ENCODE data around the gene GTPBP3. TPM values are rescaled to one million over a fixed set of nuclear protein-coding genes. Genes with fewer than 3 reads are reported as not detected.

GTPBP3 gene
- total RNA-seq, 4 donors from 2014 or later: 18.7 to 29.0 (median 25.2) TPM

DNA sequence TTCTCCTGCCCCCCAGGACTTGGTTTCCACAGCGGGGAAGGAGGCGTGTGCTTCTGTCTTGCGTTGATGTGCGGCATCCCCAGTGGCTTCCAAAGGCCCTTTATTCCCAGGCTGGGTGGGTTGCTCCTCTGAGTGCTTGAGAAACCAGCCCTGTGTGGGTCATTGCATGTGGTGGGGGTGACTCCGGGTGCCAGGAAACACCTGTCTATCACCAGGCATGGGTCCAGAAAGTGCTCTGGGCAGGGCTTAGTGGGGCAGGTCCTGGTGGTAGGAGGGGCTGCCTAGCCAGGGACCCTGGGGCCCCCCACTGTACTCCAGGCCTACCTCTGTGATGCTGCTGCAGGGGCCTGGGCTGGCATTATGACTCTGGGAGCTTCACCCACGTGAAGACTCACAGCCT lies 18.4 kb upstream of the GTPBP3 start:
- DNase-seq (ENCODE audit: low spot score in 2 of 2): no peak
- H3K4me1 ChIP-seq: peaks cover 7% of the 10 kb centered on the region

DNA sequence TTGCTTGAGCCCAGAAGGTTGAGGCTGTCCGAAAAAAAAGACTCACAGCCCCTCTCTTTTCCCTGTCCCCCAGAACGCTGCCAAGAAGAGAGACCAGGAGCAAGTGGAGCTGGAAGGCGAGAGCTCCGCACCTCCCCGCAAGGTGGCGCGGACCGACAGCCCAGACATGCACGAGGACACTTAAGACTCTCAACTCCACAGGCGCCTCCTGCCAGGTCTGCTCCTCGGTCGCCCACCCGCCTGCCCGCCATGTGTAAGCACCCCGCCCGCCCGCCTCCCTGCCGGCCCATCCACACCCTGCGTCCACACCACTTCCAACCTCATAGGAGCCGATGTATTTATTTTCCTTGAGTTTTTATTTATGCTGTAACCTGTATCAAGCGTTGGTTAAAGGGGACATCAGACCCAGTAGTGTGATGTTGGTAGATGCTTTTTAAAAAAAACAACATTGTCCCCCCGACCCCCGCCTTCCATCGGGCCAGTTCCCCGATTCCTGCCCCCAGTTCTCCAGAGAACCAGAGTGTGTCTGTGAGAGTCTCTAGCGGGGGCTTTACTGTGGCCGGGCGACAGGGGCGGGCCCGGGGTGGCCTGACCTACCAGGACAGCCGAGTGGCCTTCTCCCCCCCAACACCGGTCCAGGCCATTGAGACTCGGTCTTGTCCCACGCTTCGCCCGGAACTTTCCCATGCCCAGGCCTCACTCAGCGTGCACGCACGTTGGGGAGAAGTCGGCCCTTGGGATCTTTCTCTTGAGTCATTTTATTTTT lies 17.7 kb upstream of the GTPBP3 start:
- TF ChIP-seq POLR2AphosphoS5 (IDR thresholded peaks at IDR 0.05): no peak
- TF ChIP-seq POLR2A (IDR thresholded peaks at IDR 0.05): no peak
- TF ChIP-seq EP300 (IDR thresholded peaks at IDR 0.05): no peak
- TF ChIP-seq, protein P1, sequence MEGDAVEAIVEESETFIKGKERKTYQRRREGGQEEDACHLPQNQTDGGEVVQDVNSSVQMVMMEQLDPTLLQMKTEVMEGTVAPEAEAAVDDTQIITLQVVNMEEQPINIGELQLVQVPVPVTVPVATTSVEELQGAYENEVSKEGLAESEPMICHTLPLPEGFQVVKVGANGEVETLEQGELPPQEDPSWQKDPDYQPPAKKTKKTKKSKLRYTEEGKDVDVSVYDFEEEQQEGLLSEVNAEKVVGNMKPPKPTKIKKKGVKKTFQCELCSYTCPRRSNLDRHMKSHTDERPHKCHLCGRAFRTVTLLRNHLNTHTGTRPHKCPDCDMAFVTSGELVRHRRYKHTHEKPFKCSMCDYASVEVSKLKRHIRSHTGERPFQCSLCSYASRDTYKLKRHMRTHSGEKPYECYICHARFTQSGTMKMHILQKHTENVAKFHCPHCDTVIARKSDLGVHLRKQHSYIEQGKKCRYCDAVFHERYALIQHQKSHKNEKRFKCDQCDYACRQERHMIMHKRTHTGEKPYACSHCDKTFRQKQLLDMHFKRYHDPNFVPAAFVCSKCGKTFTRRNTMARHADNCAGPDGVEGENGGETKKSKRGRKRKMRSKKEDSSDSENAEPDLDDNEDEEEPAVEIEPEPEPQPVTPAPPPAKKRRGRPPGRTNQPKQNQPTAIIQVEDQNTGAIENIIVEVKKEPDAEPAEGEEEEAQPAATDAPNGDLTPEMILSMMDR (IDR thresholded peaks at IDR 0.05): no peak
- Histone ChIP-seq H3K4me1 (peaks cover 12% of the 10 kb centered on the region), H3K27ac (no peak overlapping the region), H3K9me3 (no peaks in the 10 kb centered on the region), H3K4me3 (no peak overlapping the region), H3K27me3 (no peaks in the 10 kb centered on the region), H3K36me3 (peaks cover 51% of the 10 kb centered on the region)
- WGBS: 93% methylated on average over 34 of the region's 40 CpGs
- no peak for DNase-seq (ENCODE audit: low spot score in 2 of 2)

More for the DNA sequence above, 18.4 kb upstream of the GTPBP3 start:
- Histone ChIP-seq H3K36me3 (peaks cover 57% of the 10 kb centered on the region), H3K9me3 (no peaks in the 10 kb centered on the region), H3K27ac (no peak overlapping the region), H3K4me3 (no peak overlapping the region), H3K27me3 (no peaks in the 10 kb centered on the region)
- WGBS: 98% methylated on average over 4 of the region's 6 CpGs
- no peak for TF ChIP-seq POLR2A (IDR thresholded peaks at IDR 0.05)
- TF ChIP-seq, protein P1 (IDR thresholded peaks at IDR 0.05): no peak
- TF ChIP-seq EP300 (IDR thresholded peaks at IDR 0.05): no peak
- no peak for TF ChIP-seq POLR2AphosphoS5 (IDR thresholded peaks at IDR 0.05)

DNA sequence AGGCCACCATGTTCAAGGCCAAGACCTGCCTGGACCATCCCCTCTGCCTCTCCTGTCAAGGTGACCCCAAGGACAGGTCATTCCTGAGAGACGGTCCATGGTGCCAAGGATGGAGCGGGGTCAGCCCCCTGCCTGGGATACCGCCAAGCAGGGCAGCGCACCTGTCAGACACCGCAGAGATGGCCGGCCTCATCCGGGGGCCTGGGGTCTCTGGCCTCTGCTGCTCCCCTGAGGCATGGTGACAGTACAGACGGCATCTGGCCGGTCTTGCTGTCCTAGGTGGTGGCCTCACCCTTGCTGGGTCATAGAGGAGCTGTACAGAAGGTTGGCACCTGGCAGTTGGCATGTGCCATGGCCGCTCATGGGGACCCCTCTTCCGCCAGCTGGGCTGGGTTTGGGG lies 16.9 kb upstream of the GTPBP3 start:
- H3K27me3 ChIP-seq: no peaks in the 10 kb centered on the region
- WGBS: 100% methylated on average over 1 of the region's 11 CpGs
- TF ChIP-seq, protein P1 (IDR thresholded peaks at IDR 0.05): no peak
- no peak for TF ChIP-seq EP300 (IDR thresholded peaks at IDR 0.05)
- no peaks in the 10 kb centered on the region for H3K9me3 ChIP-seq
- peaks cover 12% of the 10 kb centered on the region for H3K4me1 ChIP-seq
- no peak overlapping the region for H3K27ac ChIP-seq
- DNase-seq (ENCODE audit: low spot score in 2 of 2): no peak
- no peak overlapping the region for H3K4me3 ChIP-seq
- H3K36me3 ChIP-seq: peaks cover 51% of the 10 kb centered on the region

DNA sequence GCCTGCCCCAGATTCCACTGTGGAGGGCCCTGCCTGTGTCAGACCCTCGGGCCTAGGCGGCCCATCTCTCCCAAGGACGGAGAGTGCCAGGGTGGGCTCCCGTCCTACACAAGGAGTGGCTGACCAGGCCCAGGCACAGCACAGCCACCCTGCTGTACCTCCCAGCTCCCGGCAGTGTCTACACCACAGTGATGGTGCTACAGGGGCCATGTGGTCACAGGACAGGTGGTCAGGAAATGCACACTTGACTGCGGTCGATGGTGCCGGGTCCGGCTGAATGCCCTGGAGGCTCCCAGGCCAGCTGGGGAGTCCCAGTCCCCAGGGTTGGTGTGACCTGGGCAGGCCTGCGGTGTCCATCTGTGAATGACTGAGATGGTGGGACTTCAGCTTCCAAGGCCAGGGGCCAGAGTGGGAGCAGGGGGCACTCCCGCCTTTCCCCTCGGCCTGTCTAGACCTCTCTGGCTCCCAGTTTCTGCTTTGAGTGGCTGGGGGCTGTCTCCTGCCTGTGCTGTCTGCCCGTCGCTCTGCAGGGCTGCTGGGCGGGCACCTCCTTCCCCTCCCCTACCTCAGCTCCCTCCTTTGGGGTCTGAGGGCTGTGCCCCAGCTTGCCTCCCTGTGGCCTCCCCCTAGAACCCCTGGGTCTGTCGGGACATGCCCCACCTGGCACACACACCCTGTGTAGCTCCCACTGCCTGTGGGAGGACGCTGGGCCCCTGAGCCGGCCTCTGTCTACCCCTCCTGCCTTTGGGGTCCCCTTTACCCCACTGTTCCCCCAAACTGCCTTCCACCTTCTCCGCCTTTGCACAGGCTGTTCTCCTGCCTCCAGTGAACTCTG lies 15.5 kb upstream of the GTPBP3 start:
- no peaks in the 10 kb centered on the region for H3K27me3 ChIP-seq

More for the DNA sequence above, 15.5 kb upstream of the GTPBP3 start:
- no peaks in the 10 kb centered on the region for H3K9me3 ChIP-seq
- peaks cover 22% of the 10 kb centered on the region for H3K4me1 ChIP-seq
- no peak for TF ChIP-seq POLR2A (IDR thresholded peaks at IDR 0.05)
- TF ChIP-seq, protein P1 (IDR thresholded peaks at IDR 0.05): no peak
- no peak for TF ChIP-seq POLR2AphosphoS5 (IDR thresholded peaks at IDR 0.05)
- TF ChIP-seq EP300 (IDR thresholded peaks at IDR 0.05): no peak
- WGBS: 83% methylated on average over 10 of the region's 19 CpGs
- no peak overlapping the region for H3K4me3 ChIP-seq
- H3K27ac ChIP-seq: no peak overlapping the region
- H3K36me3 ChIP-seq: peaks cover 41% of the 10 kb centered on the region
- no peak for DNase-seq (ENCODE audit: low spot score in 2 of 2)
